NB4 (cell line): ENCODE measurements around the gene TMEM183A.

Experiments
- DNase-seq: peaks from one replicate; pipeline ENCODE4 v3.0.0; 2010; ENCODE audit warnings: low read depth
- H3K4me3 ChIP-seq: one replicate; pipeline ENCODE4 v1.5.1; 2011; ENCODE audit warnings: mild to moderate bottlenecking, low read depth, low read length, moderate library complexity
- MYC ChIP-seq: IDR thresholded peaks from 2 replicates; pipeline ENCODE4 v1.6.1; 2011; ENCODE audit warnings: low read depth, low read length
- POLR2A ChIP-seq: IDR thresholded peaks from 2 replicates; pipeline ENCODE4 v1.6.1; 2011; ENCODE audit warnings: mild to moderate bottlenecking; ENCODE audit not compliant: insufficient read length; ENCODE audit errors: extremely low read depth
- TF ChIP-seq, protein P1 (sequence below): IDR thresholded peaks from 2 replicates; pipeline ENCODE4 v1.6.1; 2011; ENCODE audit warnings: low read depth, low read length
- TF ChIP-seq, protein P2 (sequence below): IDR thresholded peaks from one replicate; pipeline ENCODE4 v1.5.1; 2012; ENCODE audit warnings: low read depth, low read length

TMEM183A gene

DNA sequence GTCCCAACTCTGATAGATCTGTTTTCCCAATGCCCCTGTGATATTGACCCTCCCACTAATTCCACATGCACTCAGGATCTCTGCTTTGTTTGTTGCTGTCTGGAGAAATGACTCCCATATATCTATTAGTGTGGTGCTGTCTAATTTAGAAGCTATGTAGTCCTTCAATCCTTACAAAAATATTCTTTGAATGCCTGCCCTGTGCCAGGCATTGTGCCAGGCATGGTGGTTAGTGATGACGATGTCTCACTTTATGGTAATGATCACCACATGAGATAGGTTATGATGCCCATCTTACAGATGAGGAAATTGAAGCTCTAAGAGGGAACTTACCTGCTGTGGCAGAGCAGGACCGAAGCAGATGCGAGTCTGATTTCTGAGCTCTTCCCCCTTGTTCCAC is 65.7 kb downstream of the TMEM183A start:
- no peak for TF ChIP-seq POLR2A
- TF ChIP-seq, protein P1, sequence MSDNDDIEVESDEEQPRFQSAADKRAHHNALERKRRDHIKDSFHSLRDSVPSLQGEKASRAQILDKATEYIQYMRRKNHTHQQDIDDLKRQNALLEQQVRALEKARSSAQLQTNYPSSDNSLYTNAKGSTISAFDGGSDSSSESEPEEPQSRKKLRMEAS: no peak
- TF ChIP-seq MYC: no peak
- TF ChIP-seq, protein P2, sequence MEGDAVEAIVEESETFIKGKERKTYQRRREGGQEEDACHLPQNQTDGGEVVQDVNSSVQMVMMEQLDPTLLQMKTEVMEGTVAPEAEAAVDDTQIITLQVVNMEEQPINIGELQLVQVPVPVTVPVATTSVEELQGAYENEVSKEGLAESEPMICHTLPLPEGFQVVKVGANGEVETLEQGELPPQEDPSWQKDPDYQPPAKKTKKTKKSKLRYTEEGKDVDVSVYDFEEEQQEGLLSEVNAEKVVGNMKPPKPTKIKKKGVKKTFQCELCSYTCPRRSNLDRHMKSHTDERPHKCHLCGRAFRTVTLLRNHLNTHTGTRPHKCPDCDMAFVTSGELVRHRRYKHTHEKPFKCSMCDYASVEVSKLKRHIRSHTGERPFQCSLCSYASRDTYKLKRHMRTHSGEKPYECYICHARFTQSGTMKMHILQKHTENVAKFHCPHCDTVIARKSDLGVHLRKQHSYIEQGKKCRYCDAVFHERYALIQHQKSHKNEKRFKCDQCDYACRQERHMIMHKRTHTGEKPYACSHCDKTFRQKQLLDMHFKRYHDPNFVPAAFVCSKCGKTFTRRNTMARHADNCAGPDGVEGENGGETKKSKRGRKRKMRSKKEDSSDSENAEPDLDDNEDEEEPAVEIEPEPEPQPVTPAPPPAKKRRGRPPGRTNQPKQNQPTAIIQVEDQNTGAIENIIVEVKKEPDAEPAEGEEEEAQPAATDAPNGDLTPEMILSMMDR: no peak
- no peak for DNase-seq
- H3K4me3 ChIP-seq: no peak overlapping the region

DNA sequence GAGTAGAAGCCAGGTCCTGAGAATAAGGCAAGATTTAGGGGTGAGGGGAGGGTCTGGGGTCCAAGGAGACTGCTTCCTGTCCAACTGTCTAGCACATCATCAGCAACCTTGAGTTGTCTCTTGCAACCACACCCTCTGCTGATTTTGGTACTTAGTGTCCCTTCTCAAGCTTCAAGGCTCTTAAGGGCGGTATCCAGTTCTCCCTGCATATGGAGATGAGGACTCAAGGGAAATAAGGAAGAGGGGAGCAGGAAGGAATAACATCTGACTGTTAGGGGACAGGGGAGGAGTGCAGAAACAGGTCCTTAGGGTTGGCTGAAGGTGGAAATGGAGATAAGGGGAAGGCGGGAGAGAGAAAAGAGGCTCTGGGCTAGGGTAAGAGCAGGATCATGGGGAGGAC is 66.3 kb downstream of the TMEM183A start:
- no peak for DNase-seq
- no peak overlapping the region for H3K4me3 ChIP-seq
- TF ChIP-seq, protein P2: no peak
- TF ChIP-seq POLR2A (no peak), MYC (no peak)
- TF ChIP-seq, protein P1: no peak
